K562 (cell line): Measurements from ENCODE around the gene PPWD1. TPM values are rescaled to one million over a fixed set of nuclear protein-coding genes. Genes with fewer than 3 reads are reported as not detected.

ENCODE experiments used
- CBFA2T2 ChIP-seq: fragments of 450-650 bp; conservative IDR thresholded peaks from 2 replicates; pipeline ENCODE4 v1.6.1; 2017; ENCODE audit warnings: mild to moderate bottlenecking
- CCNT2 ChIP-seq: IDR thresholded peaks from 2 replicates; pipeline ENCODE4 v1.6.1; 2011; ENCODE audit warnings: borderline replicate concordance, low read depth, mild to moderate bottlenecking, moderate library complexity, mixed read lengths, low read length; ENCODE audit not compliant: insufficient read length; ENCODE audit errors: extremely low read depth
- DMBX1 ChIP-seq: fragments of 250-450 bp; sonication (Bioruptor Pico); IDR thresholded peaks from 2 replicates; pipeline ENCODE4 v1.8.0; 2022; ENCODE audit warnings: inconsistent platforms, mild to moderate bottlenecking, moderate library complexity, borderline replicate concordance
- KLF1 ChIP-seq: fragments of 450-650 bp; IDR thresholded peaks from 2 replicates; pipeline ENCODE4 v1.6.1; 2016; ENCODE audit warnings: missing genetic modification characterization, missing compliant biosample characterization
- MTA2 ChIP-seq: fragments of 450-650 bp; IDR thresholded peaks from 2 replicates; pipeline ENCODE4 v1.6.1; 2016; ENCODE audit warnings: low read depth
- NR2F6 ChIP-seq: fragments of 450-650 bp; formaldehyde crosslinking; IDR thresholded peaks from 2 replicates; pipeline ENCODE4 v1.4.0; 2020; ENCODE audit warnings: mild to moderate bottlenecking
- RBFOX2 ChIP-seq: fragments of 200-400 bp; formaldehyde crosslinking; IDR thresholded peaks from 2 replicates; pipeline ENCODE4 v1.6.1; 2017; ENCODE audit warnings: low read depth, mild to moderate bottlenecking, low read length, moderate library complexity
- SAFB2 ChIP-seq: fragments of 200-400 bp; formaldehyde crosslinking; IDR thresholded peaks from 2 replicates; pipeline ENCODE4 v1.6.1; 2018; ENCODE audit warnings: borderline replicate concordance, low read length, low read depth, moderate library complexity; ENCODE audit not compliant: severe bottlenecking
- ZNF124 ChIP-seq: sonication (generic); formaldehyde crosslinking; IDR thresholded peaks from 2 replicates; pipeline ENCODE4 v1.8.1; 2022; ENCODE audit warnings: missing genetic modification reagents
- ZNF212 ChIP-seq: fragments of 450-650 bp; formaldehyde crosslinking; IDR thresholded peaks from 2 replicates; pipeline ENCODE4 v1.4.0; 2020; ENCODE audit warnings: mild to moderate bottlenecking
- ZNF354B ChIP-seq: fragments of 250-450 bp; sonication (Bioruptor Pico); IDR thresholded peaks from 2 replicates; pipeline ENCODE4 v1.4.0; 2020
- ZNF561 ChIP-seq: fragments of 450-650 bp; formaldehyde crosslinking; conservative IDR thresholded peaks from 2 replicates; pipeline ENCODE4 v1.4.0; 2020; ENCODE audit warnings: mild to moderate bottlenecking, moderate library complexity
- polyA plus RNA-seq, 8 experiments: library from polyadenylated mRNA; depleted of rRNA in 4 of 8; stranded (reverse) in 5 of 8; unstranded in 3 of 8; fragments of >200 nt; fragmentation: Nextera tagmentation in 2 of 8; fragmentation: Illumina TruSeq in 1 of 8; extraction: Ambion mirVana in 2 of 8; extraction: Trizol in 1 of 8; gene quantifications; 2 replicates each; pipeline versions ENCODE4 v1.2.1 to v1.2.3, GENCODE V29; 2011 to 2014; ENCODE audit warnings: inconsistent platforms in 1 of 8, missing spikeins in 1 of 8
- total RNA-seq, 7 experiments: library from RNA; depleted of rRNA in 6 of 7; stranded (reverse); fragments of >200 nt in 6 of 7; fragmentation: Illumina TruSeq in 2 of 7; extraction: Trizol in 2 of 7; gene quantifications; 2 replicates each; pipeline versions ENCODE4 v1.2.1 to v1.2.3, GENCODE V29; 2011 to 2021; ENCODE audit warnings: low replicate concordance in 1 of 7
- TF ChIP-seq, protein P1 (sequence below): sonication (generic); formaldehyde crosslinking; IDR thresholded peaks from 2 replicates; pipeline ENCODE4 v1.8.0; 2022; ENCODE audit warnings: mild to moderate bottlenecking, missing genetic modification reagents
- TF ChIP-seq, protein P2 (sequence below): fragments of 250-450 bp; sonication (Bioruptor Pico); IDR thresholded peaks from 2 replicates; pipeline ENCODE4 v1.9.0; 2021; ENCODE audit warnings: mild to moderate bottlenecking
- TF ChIP-seq, protein P3 (sequence below): sonication (generic); formaldehyde crosslinking; IDR thresholded peaks from 2 replicates; pipeline ENCODE4 v1.8.0; 2022; ENCODE audit warnings: mild to moderate bottlenecking, missing genetic modification reagents, borderline replicate concordance
- TF ChIP-seq, protein P4 (sequence below): fragments of 450-650 bp; formaldehyde crosslinking; IDR thresholded peaks from 2 replicates; pipeline ENCODE4 v1.4.0; 2022; ENCODE audit warnings: missing genetic modification characterization
- TF ChIP-seq, protein P5 (sequence below): sonication (generic); formaldehyde crosslinking; IDR thresholded peaks from 2 replicates; pipeline ENCODE4 v1.8.1; 2022; ENCODE audit warnings: missing genetic modification reagents
- TF ChIP-seq, protein P6 (sequence below): sonication (generic); formaldehyde crosslinking; IDR thresholded peaks from 2 replicates; pipeline ENCODE4 v1.8.0; 2022; ENCODE audit warnings: missing genetic modification reagents, mild to moderate bottlenecking, borderline replicate concordance
- TF ChIP-seq, protein P7 (sequence below): fragments of 450-650 bp; IDR thresholded peaks from 2 replicates; pipeline ENCODE4 v1.6.1; 2017; ENCODE audit warnings: mild to moderate bottlenecking, moderate library complexity

PPWD1 gene
- total and polyA plus RNA-seq, 9 of the 15 experiments (the other 6 are each of a cell fraction or from before 2014, with no cell fraction given): 24.1 to 89.2 (median 51.4) TPM

DNA sequence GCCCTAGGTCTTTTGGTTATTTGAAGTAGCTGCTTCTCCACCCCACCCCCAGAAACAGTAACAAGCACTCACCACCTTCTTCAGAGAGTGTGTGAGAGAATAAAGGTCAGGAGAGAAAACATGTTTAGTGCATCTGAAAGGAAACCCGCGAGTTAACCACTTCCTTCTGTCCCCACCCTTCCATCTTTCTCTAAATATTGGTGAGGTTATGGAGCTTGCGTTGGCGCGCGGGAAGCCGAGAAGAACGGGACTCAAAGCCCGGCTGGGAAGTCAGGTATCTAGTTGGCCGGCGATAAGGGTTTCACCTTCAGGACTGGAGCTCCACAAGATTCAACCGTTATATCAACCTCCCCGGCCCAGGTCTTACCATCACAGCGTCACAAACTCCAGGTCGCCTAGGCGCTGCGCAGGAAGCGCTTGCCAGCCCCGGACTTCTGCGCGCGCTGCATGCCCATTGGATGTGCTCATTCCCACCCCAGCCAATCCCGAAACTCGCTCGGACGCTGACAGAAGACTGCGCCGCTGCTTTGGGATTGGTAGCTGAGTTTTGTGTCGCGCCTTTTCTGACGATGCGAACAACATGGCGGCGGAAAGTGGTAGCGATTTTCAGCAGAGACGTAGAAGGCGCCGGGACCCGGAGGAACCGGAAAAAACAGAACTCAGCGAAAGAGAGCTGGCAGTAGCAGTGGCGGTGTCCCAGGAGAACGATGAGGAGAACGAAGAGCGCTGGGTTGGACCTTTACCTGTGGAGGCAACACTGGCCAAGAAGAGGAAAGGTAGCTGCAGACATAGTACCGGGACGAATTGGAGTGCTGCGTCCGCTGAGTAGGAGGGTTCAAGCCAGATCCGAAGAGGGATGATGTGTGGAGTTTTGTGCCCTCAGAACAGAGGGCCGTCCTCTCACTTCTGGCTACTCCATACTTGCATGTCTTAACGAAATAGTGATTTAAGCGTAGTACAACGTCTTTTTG is at the start of gene PPWD1, which contains the start of gene CENPK (continued):
- no peak for TF ChIP-seq NR2F6
- no peak for TF ChIP-seq MTA2
- TF ChIP-seq DMBX1 (CRISPR knock-in tag): no peak
- no peak for TF ChIP-seq ZNF354B
- no peak for TF ChIP-seq KLF1 (tag)
- no peak for TF ChIP-seq SAFB2
- TF ChIP-seq CBFA2T2: no peak
- TF ChIP-seq, protein P1, sequence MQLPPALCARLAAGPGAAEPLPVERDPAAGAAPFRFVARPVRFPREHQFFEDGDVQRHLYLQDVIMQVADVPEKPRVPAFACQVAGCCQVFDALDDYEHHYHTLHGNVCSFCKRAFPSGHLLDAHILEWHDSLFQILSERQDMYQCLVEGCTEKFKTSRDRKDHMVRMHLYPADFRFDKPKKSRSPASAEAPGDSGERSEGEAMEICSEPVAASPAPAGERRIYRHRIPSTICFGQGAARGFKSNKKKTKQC (CRISPR knock-in tag): no peak; the same call in 1 of the 2 replicates
- TF ChIP-seq ZNF124 (CRISPR knock-in tag): no peak
- TF ChIP-seq, protein P2, sequence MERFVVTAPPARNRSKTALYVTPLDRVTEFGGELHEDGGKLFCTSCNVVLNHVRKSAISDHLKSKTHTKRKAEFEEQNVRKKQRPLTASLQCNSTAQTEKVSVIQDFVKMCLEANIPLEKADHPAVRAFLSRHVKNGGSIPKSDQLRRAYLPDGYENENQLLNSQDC (CRISPR knock-in tag): no peak
- TF ChIP-seq, protein P3, sequence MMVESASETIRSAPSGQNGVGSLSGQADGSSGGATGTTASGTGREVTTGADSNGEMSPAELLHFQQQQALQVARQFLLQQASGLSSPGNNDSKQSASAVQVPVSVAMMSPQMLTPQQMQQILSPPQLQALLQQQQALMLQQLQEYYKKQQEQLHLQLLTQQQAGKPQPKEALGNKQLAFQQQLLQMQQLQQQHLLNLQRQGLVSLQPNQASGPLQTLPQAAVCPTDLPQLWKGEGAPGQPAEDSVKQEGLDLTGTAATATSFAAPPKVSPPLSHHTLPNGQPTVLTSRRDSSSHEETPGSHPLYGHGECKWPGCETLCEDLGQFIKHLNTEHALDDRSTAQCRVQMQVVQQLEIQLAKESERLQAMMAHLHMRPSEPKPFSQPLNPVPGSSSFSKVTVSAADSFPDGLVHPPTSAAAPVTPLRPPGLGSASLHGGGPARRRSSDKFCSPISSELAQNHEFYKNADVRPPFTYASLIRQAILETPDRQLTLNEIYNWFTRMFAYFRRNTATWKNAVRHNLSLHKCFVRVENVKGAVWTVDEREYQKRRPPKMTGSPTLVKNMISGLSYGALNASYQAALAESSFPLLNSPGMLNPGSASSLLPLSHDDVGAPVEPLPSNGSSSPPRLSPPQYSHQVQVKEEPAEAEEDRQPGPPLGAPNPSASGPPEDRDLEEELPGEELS (CRISPR knock-in tag): peak; percentile 84; the same call in 1 of the 2 replicates
- TF ChIP-seq, protein P4, sequence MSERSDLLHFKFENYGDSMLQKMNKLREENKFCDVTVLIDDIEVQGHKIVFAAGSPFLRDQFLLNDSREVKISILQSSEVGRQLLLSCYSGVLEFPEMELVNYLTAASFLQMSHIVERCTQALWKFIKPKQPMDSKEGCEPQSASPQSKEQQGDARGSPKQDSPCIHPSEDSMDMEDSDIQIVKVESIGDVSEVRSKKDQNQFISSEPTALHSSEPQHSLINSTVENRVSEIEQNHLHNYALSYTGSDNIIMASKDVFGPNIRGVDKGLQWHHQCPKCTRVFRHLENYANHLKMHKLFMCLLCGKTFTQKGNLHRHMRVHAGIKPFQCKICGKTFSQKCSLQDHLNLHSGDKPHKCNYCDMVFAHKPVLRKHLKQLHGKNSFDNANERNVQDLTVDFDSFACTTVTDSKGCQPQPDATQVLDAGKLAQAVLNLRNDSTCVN (CRISPR knock-in tag): peak; percentile 78; the same call in 1 of the 2 replicates
- TF ChIP-seq RBFOX2: peak; percentile 94
- TF ChIP-seq, protein P5, sequence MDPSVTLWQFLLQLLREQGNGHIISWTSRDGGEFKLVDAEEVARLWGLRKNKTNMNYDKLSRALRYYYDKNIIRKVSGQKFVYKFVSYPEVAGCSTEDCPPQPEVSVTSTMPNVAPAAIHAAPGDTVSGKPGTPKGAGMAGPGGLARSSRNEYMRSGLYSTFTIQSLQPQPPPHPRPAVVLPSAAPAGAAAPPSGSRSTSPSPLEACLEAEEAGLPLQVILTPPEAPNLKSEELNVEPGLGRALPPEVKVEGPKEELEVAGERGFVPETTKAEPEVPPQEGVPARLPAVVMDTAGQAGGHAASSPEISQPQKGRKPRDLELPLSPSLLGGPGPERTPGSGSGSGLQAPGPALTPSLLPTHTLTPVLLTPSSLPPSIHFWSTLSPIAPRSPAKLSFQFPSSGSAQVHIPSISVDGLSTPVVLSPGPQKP (CRISPR knock-in tag): no peak
- TF ChIP-seq ZNF561: no peak
- TF ChIP-seq, protein P6, sequence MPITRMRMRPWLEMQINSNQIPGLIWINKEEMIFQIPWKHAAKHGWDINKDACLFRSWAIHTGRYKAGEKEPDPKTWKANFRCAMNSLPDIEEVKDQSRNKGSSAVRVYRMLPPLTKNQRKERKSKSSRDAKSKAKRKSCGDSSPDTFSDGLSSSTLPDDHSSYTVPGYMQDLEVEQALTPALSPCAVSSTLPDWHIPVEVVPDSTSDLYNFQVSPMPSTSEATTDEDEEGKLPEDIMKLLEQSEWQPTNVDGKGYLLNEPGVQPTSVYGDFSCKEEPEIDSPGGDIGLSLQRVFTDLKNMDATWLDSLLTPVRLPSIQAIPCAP: no peak
- no peak for TF ChIP-seq ZNF212 (CRISPR knock-in tag)
- TF ChIP-seq, protein P7, sequence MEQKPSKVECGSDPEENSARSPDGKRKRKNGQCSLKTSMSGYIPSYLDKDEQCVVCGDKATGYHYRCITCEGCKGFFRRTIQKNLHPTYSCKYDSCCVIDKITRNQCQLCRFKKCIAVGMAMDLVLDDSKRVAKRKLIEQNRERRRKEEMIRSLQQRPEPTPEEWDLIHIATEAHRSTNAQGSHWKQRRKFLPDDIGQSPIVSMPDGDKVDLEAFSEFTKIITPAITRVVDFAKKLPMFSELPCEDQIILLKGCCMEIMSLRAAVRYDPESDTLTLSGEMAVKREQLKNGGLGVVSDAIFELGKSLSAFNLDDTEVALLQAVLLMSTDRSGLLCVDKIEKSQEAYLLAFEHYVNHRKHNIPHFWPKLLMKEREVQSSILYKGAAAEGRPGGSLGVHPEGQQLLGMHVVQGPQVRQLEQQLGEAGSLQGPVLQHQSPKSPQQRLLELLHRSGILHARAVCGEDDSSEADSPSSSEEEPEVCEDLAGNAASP: no peak
- peak; percentile 53 for TF ChIP-seq CCNT2
